Fibroblast of the conjunctiva (primary cell): ENCODE results near the gene STK17A.

ENCODE experiments used
- DNase-seq: peaks from one replicate; pipeline ENCODE4 v3.0.0-alpha.2; 2010; ENCODE audit warnings: low read depth

STK17A gene

GRCh38 chr7:43634384-43634783 lies 51.5 kb downstream of the STK17A start:
- DNase-seq = no peak

DNA sequence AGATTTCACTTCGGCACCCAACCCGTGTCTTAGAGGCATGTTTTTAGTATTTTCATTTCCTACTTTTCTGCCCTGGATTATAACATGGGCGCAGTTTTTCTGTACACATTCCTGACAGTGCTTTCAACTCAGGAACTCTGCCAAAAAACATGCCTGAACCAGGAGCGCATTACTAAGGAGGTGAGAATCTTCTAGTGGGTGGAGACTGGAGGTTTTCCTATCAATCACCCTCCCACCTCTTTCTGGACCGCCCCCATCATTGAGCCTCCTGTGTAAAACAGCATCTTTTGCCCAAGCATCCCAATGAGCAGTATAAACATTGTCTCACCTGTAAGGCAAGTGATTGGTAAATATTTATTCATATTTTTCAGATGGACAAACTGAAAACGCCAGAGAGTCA lies 53.2 kb downstream of the STK17A start:
- no peak for DNase-seq

DNA sequence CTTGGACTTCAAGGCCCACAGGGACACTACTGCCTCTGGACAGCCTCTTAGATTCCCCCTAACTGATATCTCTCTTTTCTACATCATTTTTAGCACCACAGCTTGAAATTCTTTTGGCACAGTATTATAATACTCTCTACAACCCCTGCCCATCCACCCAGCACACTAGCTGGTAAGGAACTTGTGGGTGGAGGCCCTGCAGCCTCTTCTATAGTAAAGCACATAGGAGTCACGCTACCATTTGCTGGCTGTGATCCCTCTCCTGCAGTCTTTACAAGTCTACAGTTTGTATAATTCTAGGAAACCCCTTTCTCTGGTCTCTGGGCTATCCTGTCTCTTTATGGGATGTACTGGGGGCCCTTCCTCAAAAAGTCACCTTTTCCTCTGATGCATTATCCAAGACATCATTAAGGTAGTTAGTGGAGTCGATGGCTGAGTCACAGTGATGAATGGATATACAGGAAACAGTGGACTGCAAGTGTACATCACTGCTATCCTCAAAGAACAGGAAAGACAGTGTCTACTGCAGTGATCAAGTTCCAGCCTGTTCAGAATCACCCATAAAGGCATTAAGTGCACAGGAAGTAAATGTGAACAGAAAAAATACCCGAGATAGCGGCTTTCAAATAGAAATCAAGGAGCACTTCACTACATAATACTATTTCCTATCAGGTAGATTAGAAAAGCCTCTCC lies 54.4 kb downstream of the STK17A start:
- no peak for DNase-seq

- peak; percentile 84 for DNase-seq
These were observed 57.1 kb downstream of the STK17A start for GRCh38 chr7:43639858-43640491.

DNA sequence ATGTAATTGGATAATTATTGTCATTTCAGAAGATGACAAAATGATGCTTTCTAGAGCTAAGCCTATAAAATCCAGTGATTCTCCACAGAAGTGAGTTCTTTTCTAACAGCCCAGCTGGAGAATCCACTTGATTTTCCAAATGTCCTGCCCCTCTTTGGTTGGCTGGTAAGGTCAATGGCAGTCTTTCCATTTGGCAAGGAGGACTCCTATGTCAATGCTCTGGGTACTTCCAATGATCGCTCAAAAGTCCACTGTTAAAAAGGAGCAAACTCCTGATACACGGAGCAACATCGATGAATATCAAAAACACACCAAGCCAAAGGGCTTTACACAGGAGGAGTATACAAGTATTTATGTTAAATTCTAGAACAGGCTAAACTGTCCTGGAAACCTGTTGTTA lies 57.8 kb downstream of the STK17A start:
- DNase-seq = no peak

DNA sequence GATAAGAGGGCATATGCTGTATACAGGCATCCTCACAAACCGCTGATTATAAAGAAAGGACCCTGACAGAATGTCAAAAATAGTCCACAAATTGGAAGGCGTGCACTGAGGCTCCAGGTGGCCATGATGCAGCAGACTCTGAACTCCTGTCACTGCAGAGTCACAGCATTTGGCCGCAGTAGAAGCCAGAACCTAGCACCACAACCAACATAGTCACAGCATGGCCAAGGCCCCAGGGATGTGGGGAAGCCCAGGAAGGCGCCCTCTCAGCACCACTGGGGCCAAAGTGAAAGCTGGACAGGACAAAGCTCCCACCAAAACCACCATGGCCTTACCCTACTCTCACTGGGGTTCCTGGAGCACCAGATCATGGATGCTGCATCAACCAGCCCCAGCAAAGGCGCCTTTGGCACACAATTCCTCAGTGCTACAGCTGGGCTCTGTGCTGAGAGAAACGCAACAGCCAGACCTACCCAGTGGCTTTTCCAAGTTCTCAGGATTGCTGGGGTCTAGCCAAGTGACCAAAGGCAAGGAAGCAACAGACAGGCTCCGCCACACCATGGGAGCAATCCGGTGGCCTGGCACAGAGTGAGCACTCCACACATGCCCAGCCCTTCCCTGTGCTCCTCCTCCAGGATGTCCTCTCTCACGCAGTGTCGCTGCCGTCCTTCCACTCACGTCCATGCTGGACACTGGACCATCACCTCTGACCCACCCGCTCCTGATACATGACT lies 60.2 kb downstream of the STK17A start:
- no peak for DNase-seq

DNA sequence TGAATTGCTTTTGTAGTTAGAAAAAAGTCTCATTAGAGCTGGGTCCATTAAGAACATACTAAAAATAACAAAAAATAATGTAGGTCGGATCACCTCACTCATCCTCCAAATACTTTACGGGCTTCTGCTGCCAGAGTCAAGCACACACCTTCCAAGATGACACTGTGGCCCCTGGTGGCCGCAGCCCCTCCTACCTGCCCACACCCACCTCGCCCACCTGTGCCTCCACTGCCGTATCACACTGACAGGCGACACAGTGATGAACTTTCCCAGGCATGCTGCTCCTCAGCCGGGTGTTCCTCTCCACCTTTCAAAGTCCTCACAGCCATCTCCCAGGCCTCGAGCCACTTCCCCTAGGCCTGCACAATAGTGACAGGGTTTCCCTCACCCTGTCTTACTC lies 60.9 kb downstream of the STK17A start:
- no peak for DNase-seq

DNA sequence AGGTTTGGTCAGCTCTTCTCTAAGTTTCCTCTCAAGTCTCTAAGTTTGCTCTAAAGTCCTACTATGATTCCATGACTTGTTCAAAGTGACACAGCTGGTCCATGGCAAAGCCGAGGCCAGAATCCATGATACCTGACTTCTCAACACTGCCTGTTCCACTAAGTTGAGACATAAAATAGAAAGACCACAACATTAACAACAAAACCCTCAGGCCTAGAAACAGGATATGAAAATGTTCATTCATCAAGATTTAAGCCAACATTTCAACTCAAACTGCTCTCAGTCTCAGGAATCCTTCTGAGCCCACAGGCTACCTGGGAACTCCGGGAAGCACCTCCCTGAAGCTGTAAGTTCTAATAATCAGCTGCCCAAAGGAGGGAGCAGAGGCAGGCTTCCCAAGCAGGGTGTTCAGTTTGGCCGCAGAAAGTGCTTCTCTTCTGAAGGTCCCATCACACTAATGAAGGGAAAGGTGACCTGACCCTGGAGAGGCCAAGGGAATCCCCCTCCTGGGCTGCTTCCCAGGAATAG lies 62.9 kb downstream of the STK17A start:
- DNase-seq = no peak

GRCh38 chr7:43646603-43647338 lies 63.9 kb downstream of the STK17A start:
- no peak for DNase-seq

DNA sequence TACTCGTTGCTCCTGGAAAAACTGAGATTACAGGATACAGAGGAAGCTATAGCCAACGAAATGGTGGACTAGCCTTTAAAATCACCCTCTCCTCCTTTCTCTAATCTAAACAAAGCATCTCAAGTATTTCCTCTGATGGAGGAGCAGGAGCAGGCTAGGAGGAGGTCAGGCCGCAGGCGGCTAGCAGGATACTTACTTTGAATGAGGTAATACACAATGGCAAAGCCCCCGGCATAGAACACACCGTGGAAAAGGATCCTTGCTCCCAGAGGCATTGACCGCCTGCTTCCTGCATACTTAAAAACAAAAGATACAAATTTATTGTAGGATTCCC lies 64.4 kb downstream of the STK17A start:
- no peak for DNase-seq

GRCh38 chr7:43647673-43648472 lies 65.0 kb downstream of the STK17A start:
- peak; percentile 97 for DNase-seq

DNA sequence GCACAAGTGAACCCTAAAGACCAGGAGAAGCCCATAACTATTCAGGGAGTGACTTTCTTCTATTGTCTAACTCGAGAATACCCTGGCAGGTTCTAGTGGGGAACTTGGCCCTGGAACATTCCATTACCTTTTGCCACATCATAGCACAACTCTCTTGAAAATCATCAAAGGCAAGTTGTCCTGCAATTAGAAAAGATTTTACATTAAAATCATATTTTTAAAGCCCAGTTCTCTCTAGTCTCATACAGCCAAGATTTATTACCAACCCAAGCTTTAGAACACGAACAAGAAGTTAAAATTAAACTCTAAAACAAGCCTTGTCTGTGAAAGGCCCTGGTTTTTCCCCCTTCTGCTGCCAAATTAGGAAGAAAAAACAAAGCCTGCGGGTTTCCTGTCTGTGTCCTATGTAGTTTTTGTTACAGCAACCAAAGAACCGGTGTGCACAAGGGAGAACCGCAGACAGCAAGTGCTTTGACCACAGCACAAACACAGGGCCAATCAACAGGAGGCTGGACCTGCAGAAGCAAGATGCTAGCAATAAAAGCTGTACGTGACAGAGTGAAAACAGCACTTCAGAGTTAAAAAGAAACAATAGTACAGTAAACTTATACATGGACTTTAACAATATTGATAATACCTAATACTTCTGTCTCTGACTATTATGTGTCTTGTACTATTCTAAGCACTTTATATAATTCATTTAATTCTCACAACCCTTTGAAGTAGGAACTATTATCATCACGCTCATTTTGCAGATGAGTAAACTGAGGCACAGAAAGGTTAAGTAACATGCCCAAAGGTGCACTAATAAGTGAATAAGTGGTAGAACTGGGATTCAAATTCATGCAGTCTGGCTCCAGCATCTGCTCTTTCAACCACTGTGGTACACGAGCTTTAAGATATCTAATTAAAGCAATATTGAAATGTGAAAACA lies 65.8 kb downstream of the STK17A start:
- no peak for DNase-seq

- DNase-seq = no peak
These were observed 66.9 kb downstream of the STK17A start for GRCh38 chr7:43649755-43650274.

DNA sequence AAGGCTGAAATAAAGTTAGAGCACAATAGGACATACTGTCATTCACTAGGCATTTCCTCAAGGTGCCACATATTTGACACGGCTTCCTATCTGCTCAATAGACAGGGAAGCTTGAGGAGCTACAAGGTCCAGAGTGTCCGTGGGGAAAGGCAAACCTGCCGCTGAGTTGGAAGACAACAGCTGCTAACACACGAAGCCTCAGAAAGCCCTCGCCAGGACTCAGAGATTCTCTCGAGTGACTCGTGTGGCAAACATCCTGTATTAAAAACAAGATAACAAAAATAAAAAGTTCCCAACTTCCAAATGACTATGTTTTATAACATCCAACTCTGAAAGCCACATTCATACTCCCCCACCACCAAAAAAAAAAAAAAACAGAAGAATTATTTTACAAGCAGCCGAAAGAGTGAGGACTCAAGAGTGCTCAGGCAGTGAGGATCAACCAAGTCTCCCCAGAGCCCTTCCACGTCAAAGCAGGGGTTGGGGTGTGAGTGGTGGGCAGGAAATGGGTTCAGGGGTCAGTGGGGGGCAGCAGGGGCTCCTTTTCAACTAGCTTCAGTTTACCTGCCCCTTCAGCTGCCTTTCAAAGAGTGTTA lies 67.6 kb downstream of the STK17A start:
- no peak for DNase-seq

DNA sequence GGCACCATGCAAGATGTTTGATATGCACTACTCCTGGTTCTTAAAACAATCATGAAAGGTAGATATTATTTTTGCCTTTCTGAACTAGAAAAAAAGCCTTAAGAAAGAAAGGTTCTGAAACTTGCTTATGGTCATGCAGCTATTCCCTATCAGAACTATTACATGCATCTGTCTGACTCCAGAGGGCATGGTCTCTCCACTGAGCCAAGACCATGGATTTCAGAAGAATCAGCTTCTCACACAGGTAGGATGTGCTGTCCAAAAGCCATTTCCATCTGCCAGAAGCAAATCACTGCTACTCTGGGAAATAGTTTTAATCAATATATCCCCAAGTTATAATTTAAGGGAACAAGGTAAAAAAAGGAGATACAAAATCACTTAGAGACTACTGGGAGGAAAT lies 69.5 kb downstream of the STK17A start:
- DNase-seq = no peak

DNA sequence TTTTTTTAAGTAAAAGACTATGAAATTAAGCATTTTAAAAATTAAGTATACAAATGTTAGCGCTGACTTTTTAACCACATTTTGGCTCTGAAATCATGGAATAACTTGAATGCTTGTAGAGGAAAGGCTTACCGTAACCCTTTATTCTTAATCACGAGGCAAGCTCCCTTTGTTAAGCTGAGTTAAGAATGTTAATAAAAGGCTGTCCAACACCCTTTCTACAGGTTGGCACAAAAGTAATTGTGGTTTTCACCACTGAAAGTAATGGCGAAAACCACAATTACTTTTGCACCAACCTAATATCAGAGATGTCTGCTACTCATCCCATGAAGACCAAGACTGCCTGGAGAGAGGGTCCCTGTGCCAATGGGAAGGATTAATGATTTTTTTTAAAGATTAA lies 70.6 kb downstream of the STK17A start:
- DNase-seq = no peak

GRCh38 chr7:43653891-43654504 lies 71.1 kb downstream of the STK17A start:
- no peak for DNase-seq

DNA sequence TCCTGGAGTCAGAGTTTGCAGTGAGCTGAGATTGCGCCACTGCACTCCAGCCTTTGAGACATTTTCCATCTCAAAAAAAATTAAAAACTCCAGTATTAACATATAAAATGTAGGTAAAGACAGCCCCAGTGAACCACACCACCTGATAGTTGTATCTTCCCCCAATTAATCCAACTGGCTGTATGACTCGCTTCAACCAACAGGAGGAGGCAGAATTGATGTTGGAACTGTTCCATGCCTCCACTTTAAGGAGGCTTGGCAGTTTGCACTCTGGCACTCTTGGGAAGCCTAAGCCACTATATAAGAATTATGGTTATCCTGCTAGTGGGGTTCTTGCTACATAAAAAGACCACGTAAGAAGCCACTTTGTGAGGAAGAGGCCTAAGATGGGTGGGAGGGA lies 72.7 kb downstream of the STK17A start:
- DNase-seq = no peak

DNA sequence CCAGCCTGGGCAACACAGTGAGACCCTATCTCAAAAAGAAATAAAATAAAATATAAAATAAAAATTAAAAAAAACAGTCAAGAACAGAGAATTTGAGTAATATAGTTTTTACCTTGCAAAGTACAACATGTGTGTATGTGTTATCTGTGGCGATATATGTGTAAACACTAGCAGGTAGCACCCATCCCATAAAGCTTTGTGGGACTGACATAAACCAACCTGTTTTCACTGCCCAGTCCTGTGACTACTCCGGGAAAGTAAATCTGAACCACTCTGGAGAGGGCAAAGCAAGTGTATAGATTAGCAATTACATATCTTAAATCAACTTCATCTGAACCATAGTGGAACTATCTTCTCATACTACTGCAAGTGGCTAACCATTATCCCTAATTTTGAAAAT lies 74.1 kb downstream of the STK17A start:
- DNase-seq = no peak
